Amniotic stem cell (primary cell): ENCODE results near the gene TP53I11.

ENCODE experiments used
- DNase-seq: peaks from one replicate; lab custom pipeline; 2025; lab: John Stamatoyannopoulos, UW

TP53I11 gene

GRCh38 chr11:44978274-44978960 is 27.7 kb upstream of the TP53I11 start:
- DNase-seq = no peak

GRCh38 chr11:44977493-44977984 is 26.9 kb upstream of the TP53I11 start:
- no peak for DNase-seq

DNA sequence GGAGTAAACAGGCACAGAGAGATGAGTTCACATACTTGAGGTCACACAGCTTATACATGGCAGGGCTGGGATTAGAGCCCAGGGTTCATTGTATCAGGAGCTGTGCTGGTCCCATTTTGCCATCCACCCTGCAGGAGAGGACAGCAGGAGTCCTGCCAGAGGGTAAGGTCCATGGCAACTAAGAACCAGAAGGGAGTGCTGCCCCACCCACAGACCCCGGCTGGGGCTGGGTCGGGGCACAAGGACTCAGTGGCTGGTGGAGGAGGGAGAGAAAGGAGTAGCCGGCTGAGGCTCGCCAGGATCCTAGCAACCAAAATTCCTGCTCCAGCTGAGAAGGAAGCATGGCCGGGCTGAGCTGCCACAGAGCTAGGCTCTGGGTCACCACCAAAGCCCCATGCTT is 25.9 kb upstream of the TP53I11 start:
- DNase-seq = no peak

- DNase-seq = no peak
Observed at GRCh38 chr11:44974402-44975000, 23.8 kb upstream of the TP53I11 start.

DNA sequence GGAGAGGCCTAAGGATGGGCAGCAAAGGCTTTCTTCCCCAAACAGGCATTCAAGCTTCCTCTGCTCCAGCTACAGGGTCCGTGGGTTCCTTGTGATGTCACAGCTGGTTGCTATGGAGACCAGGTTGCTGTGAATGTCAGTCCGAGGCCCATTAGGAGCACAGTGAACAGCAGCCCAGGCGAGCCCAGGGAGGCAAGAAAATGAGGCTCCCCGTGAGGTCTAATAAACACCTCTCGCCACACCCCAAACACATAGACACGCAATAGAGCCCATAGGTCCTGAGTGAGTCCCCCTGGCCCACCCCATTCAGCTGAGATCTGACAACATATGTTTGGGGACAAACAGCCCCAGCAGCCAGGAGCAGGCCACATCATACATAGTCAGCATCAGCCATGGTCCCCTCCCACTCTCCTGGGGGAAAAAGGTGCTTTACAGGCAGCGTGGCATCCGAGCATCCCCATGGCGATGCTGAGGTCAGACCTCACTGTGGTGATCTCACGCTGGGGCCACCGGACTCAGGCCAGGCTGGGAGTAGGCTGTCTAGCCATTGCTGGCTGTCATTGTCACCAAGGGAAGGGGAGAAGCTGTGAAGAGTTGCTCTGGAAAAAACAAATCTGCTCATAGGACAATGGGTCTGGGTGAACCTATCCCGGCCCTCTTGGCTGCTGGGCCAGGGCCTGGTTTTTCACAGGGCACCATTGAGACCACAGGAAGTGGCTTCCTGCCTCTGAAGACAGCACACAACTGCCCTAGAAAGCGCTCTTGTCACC is 23.1 kb upstream of the TP53I11 start:
- DNase-seq = no peak

DNA sequence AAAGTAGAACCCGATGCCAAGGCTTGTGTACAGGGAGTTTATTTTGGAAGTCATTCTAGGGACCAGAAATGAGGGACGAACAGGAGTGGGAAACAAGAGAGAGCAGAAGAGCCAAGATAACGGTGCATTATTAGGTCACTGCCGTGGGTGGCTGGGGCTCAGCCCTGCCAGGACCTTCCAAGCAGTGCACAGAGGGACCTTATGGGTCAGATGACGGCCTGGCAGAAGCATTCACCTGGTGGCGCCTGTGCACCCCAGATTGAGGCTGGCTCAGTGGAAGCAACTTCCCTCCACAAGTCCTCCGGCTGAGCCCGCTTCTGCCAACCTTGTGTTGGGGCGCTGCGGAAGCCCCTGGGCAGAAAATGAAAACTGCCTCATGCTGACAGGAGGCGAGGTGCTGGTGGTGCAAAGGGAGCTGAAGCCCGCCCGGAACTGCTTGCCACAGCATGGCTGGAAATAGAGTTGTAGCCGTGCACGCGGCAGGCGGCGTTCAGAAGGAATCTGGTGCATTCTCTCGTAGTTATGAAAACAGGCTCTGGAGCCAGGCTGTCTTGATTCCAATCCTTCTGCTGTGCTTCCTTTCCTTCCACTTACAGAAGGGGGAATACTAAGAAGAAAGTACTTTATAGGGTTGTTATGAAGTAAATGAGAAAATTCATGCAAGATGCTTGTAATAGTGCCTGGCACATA is 22.2 kb upstream of the TP53I11 start:
- DNase-seq = no peak

DNA sequence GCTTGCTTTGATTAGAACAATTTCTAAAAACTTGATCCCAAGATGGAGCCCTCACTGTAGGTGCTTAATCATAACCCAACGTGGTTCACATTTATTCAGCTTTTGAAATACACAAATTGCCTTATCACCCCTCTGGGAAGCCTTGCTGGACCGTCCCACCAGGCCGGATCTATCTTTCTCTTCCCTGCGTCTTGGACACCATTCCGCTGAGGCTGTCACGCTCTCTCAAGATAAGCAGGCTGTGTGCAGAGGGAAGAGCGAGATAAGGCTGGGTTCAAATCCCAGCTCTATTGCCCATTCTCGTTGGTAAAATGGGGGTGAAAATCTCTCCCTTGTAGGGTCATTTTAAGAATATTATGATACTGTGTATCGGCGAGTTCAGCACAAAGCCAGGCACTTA is 20.5 kb upstream of the TP53I11 start:
- no peak for DNase-seq

- DNase-seq = no peak
Observed at GRCh38 chr11:44970293-44970692, 19.6 kb upstream of the TP53I11 start.

- no peak for DNase-seq
Observed at GRCh38 chr11:44969651-44970252, 19.1 kb upstream of the TP53I11 start.

GRCh38 chr11:44968510-44968909 is 17.8 kb upstream of the TP53I11 start:
- DNase-seq = no peak

GRCh38 chr11:44967930-44968496 is 17.3 kb upstream of the TP53I11 start:
- no peak for DNase-seq

DNA sequence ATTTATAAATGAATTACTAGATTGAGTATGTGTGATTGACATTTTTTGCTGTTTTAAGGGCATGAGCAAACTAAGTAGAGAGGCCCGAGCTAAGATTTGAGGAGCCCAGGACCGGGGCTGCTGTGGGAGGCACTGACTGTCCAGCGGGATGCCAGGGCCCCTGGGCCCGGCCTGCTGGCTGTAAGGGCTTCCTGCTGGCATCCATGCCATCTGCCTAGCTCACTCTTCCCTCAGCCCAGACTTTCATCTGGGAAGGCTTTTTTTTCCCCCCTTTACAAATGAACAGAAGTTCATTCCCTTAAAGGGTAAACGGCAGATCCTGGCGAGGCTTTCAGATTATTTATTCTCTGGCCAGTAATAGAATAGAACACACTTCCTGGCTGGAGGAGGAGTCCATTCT is 16.0 kb upstream of the TP53I11 start:
- no peak for DNase-seq

DNA sequence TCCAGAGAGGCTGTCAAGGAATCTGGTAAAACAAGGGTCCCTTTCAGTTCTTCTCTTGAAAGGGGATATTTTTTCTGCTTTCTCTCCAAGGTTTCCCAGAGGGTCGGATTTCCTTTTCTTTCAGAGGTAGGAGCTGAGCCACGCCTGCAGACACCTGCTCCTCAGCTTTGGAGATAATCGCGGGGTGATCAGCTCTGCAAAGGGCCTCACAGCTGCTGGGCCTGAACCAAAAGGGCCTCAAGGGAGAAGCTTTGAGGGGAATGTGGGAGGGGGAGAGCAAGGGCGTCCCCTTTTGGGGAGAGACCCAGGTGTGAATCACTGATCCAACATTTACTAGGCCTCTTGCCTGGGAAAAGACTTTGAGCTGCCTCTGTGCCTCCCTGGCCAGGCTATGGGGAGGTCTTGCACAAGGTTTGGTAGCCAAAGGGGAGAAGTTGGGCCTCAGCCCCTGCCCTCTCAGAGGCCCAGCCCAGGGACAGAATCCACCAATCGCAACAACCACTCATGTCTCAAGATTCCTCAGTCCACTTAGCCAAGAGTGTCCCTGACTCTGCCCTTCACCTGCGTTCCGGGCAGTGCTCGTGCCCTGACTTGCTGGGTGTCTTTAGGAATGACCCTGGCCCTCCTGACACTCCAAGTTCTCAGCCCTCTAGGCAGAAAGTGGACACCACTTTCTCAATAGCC is 14.0 kb upstream of the TP53I11 start:
- no peak for DNase-seq

DNA sequence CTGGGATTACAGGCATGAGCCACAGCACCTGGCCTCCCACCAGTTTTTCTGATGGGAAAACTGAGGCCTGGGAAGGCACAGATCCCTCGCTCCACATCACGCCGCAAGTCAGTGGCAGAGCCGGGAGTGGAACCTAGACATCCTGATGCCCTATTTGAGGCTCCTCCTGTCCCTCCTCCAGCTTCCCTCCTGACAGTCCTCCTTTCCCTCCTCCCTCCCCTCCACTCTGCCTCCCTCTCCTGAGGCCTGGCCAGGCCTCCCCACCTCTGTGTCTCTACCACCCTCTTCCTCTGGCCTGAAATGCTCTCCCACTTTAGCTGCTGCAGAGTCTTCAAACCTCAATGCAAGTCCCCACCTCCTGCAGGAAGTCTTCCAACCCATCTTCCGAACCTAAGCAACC is 13.3 kb upstream of the TP53I11 start:
- DNase-seq = no peak

DNA sequence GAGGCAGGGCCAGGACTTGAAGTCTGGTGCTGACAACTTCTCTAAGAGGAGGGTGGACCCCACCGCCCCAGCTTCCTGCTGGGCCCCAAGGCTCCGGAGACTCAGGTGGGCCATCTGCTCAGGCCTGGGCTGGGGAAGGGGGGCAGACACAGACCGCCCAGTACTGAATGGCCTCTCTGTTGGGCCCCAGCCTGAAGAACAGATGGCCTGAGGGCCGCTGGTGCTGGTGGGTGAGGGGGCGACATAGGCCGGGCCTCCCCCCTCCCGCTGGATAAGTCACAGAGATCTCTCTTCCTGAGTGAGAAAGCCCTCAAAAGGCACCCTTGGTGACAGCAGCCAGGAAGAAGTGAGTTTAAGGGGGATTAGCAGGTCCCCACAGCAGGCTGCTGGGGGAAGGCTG is 12.5 kb upstream of the TP53I11 start:
- DNase-seq = no peak

- DNase-seq = no peak
Observed at GRCh38 chr11:44962464-44962863, 11.8 kb upstream of the TP53I11 start.

- DNase-seq = no peak
Observed at GRCh38 chr11:44960200-44960845, 9.6 kb upstream of the TP53I11 start.

- DNase-seq = no peak
Observed at GRCh38 chr11:44959064-44959463, 8.4 kb upstream of the TP53I11 start.

- no peak for DNase-seq
Observed at GRCh38 chr11:44957776-44958564, 7.3 kb upstream of the TP53I11 start.

- no peak for DNase-seq
Observed at GRCh38 chr11:44957040-44957515, 6.4 kb upstream of the TP53I11 start.
